IPS DF 6.9 (cell line): ENCODE measurements around the gene DUS3L.
"Not testable (repeated sequence)": the region's sequence is repeated elsewhere in the genome, so short reads cannot be mapped to it uniquely, and the experiment has no call there.

Experiments
- DNase-seq: peaks from one replicate; pipeline ENCODE4 v3.0.0-alpha.2; 2013; ENCODE audit warnings: low read depth, low spot score
- H3K27ac ChIP-seq: one replicate; pipeline ENCODE4 v1.5.1; 2013; ENCODE audit warnings: low read length, control low read depth
- H3K27me3 ChIP-seq: 2 replicates; pipeline ENCODE4 v1.6.1; 2013; ENCODE audit warnings: mild to moderate bottlenecking, low read length; ENCODE audit not compliant: control insufficient read depth, insufficient read depth
- H3K36me3 ChIP-seq: 2 replicates; pipeline ENCODE4 v1.6.1; 2013; ENCODE audit warnings: low read length; ENCODE audit not compliant: control insufficient read depth, insufficient read depth
- H3K4me1 ChIP-seq: 2 replicates; pipeline ENCODE4 v1.6.1; 2013; ENCODE audit warnings: low read length; ENCODE audit not compliant: control insufficient read depth, insufficient read depth
- H3K4me3 ChIP-seq: 2 replicates; pipeline ENCODE4 v1.5.1; 2013; ENCODE audit warnings: mild to moderate bottlenecking, low read length
- H3K9me3 ChIP-seq: 2 replicates; pipeline ENCODE4 v1.6.1; 2013; ENCODE audit warnings: low read length, inconsistent platforms; ENCODE audit not compliant: control insufficient read depth, insufficient read depth
- WGBS: extraction: QIAGEN DNeasy Blood & Tissue Kit; methylation state at CpG from one replicate; pipeline ENCODE4 v1.1.7; 2013; ENCODE audit warnings: mixed read lengths, missing lambda C conversion rate; ENCODE audit not compliant: insufficient read length, insufficient coverage; 5-methylcytosine and 5-hydroxymethylcytosine counted together

Gene DUS3L

DNA sequence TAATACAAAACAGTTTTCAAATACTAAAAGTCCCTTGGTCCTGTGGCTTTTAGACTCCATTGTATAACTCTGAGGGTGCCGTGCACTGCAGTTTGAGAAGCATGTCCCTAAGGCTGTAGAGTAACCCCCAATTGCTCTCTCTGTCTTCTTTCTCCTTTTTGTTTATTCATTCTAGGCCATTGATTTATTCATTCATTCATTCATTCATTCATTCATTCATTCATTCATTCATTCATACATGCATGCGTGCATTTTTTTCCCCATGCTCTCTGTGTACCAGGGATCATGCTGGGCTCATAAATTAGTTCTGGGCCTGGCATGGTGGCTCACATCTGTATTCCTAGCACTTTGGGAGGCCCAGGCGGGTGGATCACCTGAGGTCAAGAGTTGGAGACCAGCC lies 25.7 kb downstream of the DUS3L start:
- Histone ChIP-seq H3K9me3 (no peaks in the 10 kb centered on the region), H3K27ac (no peak overlapping the region), H3K4me1 (no peaks in the 10 kb centered on the region), H3K27me3 (no peaks in the 10 kb centered on the region), H3K36me3 (no peaks in the 10 kb centered on the region), H3K4me3 (no peak overlapping the region)
- no CpG with 5 or more reads among the region's 3 CpGs for whole genome bisulfite sequencing
- no peak for DNase-seq

DNA sequence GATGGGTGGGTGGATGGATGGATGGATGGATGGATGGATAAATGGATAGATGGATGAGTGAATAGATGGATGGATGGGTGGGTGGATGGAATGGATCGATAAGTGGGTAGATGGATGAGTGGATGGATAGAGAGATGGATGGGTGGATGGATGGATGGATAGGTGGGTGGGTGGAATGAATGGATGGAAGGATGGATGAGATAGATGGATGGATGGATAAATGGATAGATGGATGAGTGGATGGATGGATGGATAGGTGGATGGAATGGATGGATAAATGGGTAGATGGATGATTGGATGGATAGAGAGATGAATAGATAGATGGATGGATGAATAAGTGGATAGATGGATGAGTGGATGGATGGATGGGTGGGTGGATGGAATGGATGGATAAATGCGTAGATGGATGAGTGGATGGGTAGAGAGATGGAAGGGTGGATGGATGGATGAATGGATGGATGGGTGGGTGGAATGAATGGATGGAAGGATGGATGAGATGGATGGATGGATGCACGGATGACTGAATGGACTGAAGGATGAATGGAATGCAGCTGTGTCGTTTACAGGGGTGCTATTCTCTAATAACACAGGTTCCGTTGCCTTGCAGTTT lies 28.2 kb downstream of the DUS3L start:
- WGBS = 100% methylated on average over 2 of the region's 5 CpGs
- no peaks in the 10 kb centered on the region for H3K4me1 ChIP-seq
- no peaks in the 10 kb centered on the region for H3K9me3 ChIP-seq
- no peak overlapping the region for H3K4me3 ChIP-seq
- no peaks in the 10 kb centered on the region for H3K36me3 ChIP-seq
- H3K27me3 ChIP-seq = no peaks in the 10 kb centered on the region
- no peak overlapping the region for H3K27ac ChIP-seq
- no peak for DNase-seq

DNA sequence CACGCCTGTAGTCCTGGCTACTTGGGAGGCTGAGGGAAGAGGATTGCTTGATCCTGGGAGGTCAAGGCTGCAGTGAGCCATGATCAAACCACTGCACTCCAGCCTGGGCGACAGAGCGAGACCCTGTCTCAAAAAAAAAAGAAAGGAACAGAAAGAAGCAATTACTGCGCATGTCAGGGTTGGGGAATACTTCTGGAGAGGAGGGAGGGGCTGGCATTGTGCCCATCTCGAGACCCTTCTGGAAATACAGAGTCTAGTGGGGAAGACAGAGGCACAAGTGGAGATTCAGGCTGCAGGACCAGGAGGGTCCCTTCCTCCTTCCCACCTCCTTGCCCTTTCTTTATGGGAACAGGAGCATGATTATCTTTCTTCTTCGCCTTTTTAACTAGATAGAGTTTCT lies 37.2 kb downstream of the DUS3L start:
- no CpG with 5 or more reads among the region's 6 CpGs for WGBS
- no peak overlapping the region for H3K4me3 ChIP-seq
- H3K4me1 ChIP-seq = no peaks in the 10 kb centered on the region
- no peak overlapping the region for H3K27ac ChIP-seq
- H3K36me3 ChIP-seq = no peaks in the 10 kb centered on the region
- H3K27me3 ChIP-seq = no peaks in the 10 kb centered on the region
- no peaks in the 10 kb centered on the region for H3K9me3 ChIP-seq
- no peak for DNase-seq

DNA sequence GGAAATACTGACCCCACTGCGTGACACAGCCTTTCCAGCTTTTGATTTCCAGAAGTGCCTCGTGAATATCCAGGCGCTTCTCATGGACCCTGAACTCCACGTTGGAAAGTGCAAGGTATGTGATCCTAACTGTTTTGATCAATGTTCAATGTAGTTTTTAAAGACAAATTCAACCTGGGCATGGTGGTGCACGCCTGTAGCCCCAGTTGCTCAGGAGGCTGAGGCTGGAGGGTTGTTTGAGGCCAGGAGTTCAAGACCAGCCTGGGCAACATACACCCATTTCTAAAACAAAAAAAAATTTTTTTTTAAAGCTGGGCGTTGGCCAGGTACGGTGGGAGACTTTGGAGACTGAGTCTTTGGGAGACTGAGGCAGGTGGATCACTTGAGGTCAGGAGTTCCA lies 39.3 kb downstream of the DUS3L start:
- no CpG with 5 or more reads among the region's 7 CpGs for WGBS
- no peaks in the 10 kb centered on the region for H3K4me1 ChIP-seq
- no peaks in the 10 kb centered on the region for H3K9me3 ChIP-seq
- H3K27ac ChIP-seq = no peak overlapping the region
- no peak overlapping the region for H3K4me3 ChIP-seq
- no peaks in the 10 kb centered on the region for H3K36me3 ChIP-seq
- DNase-seq = no peak
- H3K27me3 ChIP-seq = no peaks in the 10 kb centered on the region

DNA sequence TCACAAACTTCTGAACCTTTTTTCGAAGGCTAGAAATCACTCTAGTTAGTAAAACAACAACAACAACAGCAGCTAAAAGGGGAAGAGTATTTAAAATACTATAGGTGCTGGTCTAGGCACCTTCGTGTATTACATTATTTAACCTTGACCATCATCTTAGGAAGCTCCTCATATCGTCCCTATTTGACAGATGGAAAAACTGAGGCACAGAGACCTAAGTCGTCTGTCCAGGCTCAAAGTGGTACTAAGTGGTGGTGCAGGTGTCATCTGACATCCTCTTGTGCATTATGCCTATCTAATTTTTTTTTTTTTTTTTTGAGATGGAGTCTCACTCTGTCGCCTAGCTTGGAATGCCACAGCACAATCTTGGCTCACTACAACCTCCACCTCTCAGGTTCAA lies 41.5 kb downstream of the DUS3L start:
- no CpG with 5 or more reads among the region's 5 CpGs for WGBS
- Histone ChIP-seq H3K9me3 (no peaks in the 10 kb centered on the region), H3K4me3 (no peak overlapping the region), H3K36me3 (no peaks in the 10 kb centered on the region), H3K4me1 (no peaks in the 10 kb centered on the region), H3K27ac (no peak overlapping the region), H3K27me3 (no peaks in the 10 kb centered on the region)
- no peak for DNase-seq

DNA sequence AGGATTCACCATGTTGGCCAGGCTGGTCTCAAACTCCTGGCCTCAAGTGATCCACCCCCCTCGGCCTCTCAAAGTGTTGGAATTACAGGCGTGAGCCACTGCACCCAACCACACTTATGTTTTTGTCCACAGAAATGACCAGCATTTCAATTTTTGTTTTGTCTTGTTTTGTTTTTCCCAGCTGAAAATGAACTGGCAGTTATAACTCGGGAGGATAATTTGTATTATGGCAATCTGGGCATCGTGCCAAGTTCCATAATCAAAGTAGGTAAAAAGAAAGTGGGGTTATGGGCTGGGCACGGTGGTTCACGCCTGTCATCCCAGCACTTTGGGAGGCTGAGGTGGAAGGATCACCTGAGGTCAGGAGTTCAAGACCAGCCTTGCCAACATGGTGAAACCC lies 42.0 kb downstream of the DUS3L start:
- not testable (repeated sequence) for H3K27ac ChIP-seq, H3K27me3 ChIP-seq, DNase-seq, H3K4me1 ChIP-seq, H3K9me3 ChIP-seq, H3K36me3 ChIP-seq, H3K4me3 ChIP-seq
- no CpG with 5 or more reads among the region's 6 CpGs for WGBS

DNA sequence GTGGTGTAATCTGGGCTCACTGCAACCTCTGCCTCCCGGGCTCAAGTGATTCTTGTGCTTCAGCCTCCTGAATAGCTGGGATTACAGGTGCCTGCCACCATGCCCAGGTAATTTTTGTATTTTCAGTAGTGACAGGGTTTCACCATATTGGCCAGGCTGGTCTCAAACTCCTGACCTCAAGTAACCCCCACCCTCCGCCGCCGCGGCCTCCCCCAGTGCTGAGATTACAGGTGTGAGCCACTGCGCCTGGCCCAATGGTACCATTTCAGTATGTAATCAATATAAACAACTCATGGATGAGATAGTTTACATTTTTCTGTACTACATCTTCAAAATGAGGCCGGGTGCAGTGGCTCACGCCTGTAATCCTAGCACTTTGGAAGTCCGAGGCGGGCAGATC lies 46.0 kb downstream of the DUS3L start:
- not testable (repeated sequence) for H3K4me1 ChIP-seq, H3K36me3 ChIP-seq, H3K4me3 ChIP-seq, H3K27ac ChIP-seq, H3K9me3 ChIP-seq, DNase-seq, H3K27me3 ChIP-seq
- no CpG with 5 or more reads among the region's 10 CpGs for WGBS

DNA sequence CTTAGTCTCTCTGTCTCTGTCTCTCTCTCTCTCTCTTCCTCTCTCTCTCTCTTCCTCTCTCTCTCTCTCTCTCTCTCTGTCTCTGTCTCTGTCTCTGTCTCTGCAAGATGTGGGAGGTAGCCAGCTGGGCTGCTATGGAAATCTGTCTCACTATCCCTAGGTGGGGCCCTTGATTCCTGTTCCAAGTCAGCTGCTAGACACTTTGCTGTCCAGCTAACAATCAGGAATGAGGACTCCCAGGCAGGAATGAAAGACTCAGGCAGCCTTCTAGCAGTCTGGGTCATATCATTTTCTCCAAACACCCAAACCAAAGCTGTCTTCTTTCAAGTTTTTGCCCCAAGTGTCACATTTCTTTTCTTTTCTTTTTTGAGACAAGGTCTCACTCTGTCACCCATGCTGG lies 47.3 kb downstream of the DUS3L start:
- no peaks in the 10 kb centered on the region for H3K9me3 ChIP-seq
- H3K27me3 ChIP-seq = no peaks in the 10 kb centered on the region
- H3K27ac ChIP-seq = no peak overlapping the region
- H3K4me1 ChIP-seq = no peaks in the 10 kb centered on the region
- H3K36me3 ChIP-seq = no peaks in the 10 kb centered on the region
- no peak for DNase-seq
- no peak overlapping the region for H3K4me3 ChIP-seq

DNA sequence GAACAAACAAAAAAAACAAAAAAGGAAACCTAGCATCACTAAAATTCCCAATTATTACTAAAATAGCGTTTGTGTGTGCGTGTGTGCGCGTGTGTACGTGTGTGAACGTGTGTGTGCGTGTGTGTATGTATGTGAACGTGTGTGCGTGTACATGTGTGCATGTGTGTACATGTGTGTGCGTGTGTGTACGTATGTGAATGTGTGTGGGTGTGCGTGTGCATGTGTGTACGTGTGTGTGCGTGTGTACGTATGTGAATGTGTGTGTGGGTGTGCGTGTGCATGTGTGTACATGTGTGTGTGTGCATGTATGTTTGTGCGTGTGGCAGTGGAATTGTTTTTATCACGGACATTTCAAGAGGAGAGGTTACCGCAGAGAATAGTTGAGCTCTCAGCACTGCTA lies 48.9 kb downstream of the DUS3L start:
- Histone ChIP-seq H3K36me3 (no peaks in the 10 kb centered on the region), H3K4me3 (no peak overlapping the region), H3K27ac (no peak overlapping the region), H3K4me1 (no peaks in the 10 kb centered on the region), H3K27me3 (no peaks in the 10 kb centered on the region), H3K9me3 (no peaks in the 10 kb centered on the region)
- 100% methylated on average over 10 of the region's 19 CpGs for WGBS
- no peak for DNase-seq

DNA sequence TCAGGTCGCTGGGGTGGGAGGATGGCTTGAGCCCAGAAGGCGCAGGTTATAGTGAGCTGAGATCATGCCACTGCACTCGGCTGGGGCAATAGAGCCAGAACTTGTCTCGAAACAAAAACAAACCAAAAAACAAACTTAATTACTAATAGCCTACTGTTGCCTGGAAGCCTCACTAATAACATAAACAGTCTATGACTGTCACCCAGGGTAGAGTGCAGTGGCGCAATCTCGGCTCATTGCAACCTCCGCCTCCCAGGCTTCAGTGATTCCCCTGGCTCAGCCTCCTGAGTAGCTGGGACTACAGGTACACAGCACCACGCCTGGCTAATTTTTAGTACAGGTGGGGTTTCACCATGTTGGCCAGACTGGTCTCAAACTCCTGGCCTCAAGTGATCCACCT lies 52.5 kb downstream of the DUS3L start:
- H3K27ac ChIP-seq = no peak overlapping the region
- no peak for DNase-seq

More for the DNA sequence above, 52.5 kb downstream of the DUS3L start:
- no peaks in the 10 kb centered on the region for H3K27me3 ChIP-seq
- no peak overlapping the region for H3K4me3 ChIP-seq
- no peaks in the 10 kb centered on the region for H3K4me1 ChIP-seq
- WGBS = no CpG with 5 or more reads among the region's 8 CpGs
- no peaks in the 10 kb centered on the region for H3K36me3 ChIP-seq
- no peaks in the 10 kb centered on the region for H3K9me3 ChIP-seq
